ENCODE data around the gene MYLK4. TPM values are rescaled to one million over a fixed set of nuclear protein-coding genes. Genes with fewer than 3 reads are reported as not detected.

MYLK4 gene
- total RNA-seq, 4 donors from 2014 or later = 2.4 to 46.7 (median 26.9) TPM

DNA sequence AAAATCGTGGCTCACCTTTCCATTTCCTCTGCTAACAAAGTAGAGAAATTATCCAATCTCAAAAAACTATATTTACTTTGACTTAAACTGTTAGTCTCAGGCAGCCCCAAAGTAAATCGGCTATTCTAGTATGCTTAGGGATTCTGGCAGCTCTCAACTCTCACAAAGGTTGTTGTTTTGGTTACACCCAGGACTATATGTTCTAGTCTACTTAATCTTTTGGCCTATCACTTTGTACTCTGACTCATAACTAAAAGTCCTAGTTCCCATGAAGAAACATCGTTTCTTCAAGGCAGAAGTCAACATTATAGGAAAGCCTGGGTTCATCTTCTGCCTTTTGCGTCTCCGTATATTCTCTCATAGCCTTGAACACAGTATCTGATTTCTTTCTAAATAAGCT is 42.3 kb downstream of the MYLK4 start:
- no peak for DNase-seq
- H3K27me3 ChIP-seq = no peaks in the 10 kb centered on the region
- no peaks in the 10 kb centered on the region for H3K9me3 ChIP-seq
- intact Hi-C loops (cut with DNase I; ENCODE audit: low total_unique reads) (loop anchor here (10.0 kb wide), 1 partner anchor 464 kb away; the partner anchor contains the start of gene GMDS), in situ Hi-C loops (cut with MboI; ENCODE audit: low sequenced_read_pairs in 4 of 4) (no loop called here)
- TF ChIP-seq, protein P1, sequence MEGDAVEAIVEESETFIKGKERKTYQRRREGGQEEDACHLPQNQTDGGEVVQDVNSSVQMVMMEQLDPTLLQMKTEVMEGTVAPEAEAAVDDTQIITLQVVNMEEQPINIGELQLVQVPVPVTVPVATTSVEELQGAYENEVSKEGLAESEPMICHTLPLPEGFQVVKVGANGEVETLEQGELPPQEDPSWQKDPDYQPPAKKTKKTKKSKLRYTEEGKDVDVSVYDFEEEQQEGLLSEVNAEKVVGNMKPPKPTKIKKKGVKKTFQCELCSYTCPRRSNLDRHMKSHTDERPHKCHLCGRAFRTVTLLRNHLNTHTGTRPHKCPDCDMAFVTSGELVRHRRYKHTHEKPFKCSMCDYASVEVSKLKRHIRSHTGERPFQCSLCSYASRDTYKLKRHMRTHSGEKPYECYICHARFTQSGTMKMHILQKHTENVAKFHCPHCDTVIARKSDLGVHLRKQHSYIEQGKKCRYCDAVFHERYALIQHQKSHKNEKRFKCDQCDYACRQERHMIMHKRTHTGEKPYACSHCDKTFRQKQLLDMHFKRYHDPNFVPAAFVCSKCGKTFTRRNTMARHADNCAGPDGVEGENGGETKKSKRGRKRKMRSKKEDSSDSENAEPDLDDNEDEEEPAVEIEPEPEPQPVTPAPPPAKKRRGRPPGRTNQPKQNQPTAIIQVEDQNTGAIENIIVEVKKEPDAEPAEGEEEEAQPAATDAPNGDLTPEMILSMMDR (IDR thresholded peaks at IDR 0.05 in 4 of 5, conservative IDR thresholded peaks at IDR 0.05 in 1 of 5) = no peak
- no peak for TF ChIP-seq POLR2A (IDR thresholded peaks at IDR 0.05)
- H3K4me3 ChIP-seq = no peak overlapping the region
- H3K27ac ChIP-seq = peak overlapping the region; percentile 46 to 73 (median 58)
- H3K4me1 ChIP-seq = peaks cover 27 to 29% of the 10 kb centered on the region in 2 donors
- peak; percentile 54 to 91 for ATAC-seq
- H3K36me3 ChIP-seq = no peaks in the 10 kb centered on the region

DNA sequence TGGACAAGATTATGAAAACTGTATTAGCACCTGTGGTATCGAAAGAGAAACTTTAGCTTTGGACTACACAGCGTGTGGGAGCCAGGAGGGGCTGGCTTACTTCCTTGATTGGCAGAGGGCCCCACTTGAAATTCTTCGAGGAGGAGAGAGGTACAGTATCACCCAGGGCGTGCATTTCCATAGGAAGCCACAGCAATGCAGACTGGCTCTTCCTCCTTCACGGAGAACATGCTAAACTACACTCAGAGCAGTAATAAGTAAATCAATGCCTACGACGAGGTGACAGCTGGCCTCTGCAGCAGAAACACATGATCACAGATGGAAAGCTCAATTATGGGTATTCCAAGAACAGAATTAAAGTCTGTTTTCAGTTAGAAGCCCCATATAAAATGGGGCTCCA is 44.2 kb downstream of the MYLK4 start:
- intact Hi-C loops (cut with DNase I; ENCODE audit: low total_unique reads) = loop anchor here (10.0 kb wide), 1 partner anchor 462 kb away; the partner anchor contains the start of gene GMDS
- no peak overlapping the region for H3K4me3 ChIP-seq
- H3K36me3 ChIP-seq = no peaks in the 10 kb centered on the region
- DNase-seq (no peak), ATAC-seq (no peak)
- TF ChIP-seq, protein P1 (IDR thresholded peaks at IDR 0.05 in 4 of 5, conservative IDR thresholded peaks at IDR 0.05 in 1 of 5) = no peak
- TF ChIP-seq POLR2A (IDR thresholded peaks at IDR 0.05) = no peak
- in situ Hi-C loops (cut with MboI; ENCODE audit: low sequenced_read_pairs in 4 of 4) = no loop called here
- peaks cover 12 to 13% of the 10 kb centered on the region in 2 donors for H3K4me1 ChIP-seq
- no peaks in the 10 kb centered on the region for H3K9me3 ChIP-seq
- no peaks in the 10 kb centered on the region for H3K27me3 ChIP-seq
- H3K27ac ChIP-seq = peak overlapping the region in 1 of 4 donors; percentile 64

- DNase-seq (no peak), ATAC-seq (no peak)
- TF ChIP-seq POLR2A (IDR thresholded peaks at IDR 0.05) = no peak
- TF ChIP-seq, protein P1 (IDR thresholded peaks at IDR 0.05 in 4 of 5, conservative IDR thresholded peaks at IDR 0.05 in 1 of 5) = no peak
- Histone ChIP-seq H3K4me1 (peaks cover 9 to 12% of the 10 kb centered on the region in 2 donors), H3K9me3 (no peaks in the 10 kb centered on the region), H3K27me3 (no peaks in the 10 kb centered on the region), H3K36me3 (no peaks in the 10 kb centered on the region), H3K27ac (no peak overlapping the region), H3K4me3 (no peak overlapping the region)
- in situ Hi-C loops (cut with MboI; ENCODE audit: low sequenced_read_pairs in 4 of 4) = no loop called here
- intact Hi-C loops (cut with DNase I; ENCODE audit: low total_unique reads) = loop anchor here (10.0 kb wide), 1 partner anchor 460 kb away; the partner anchor contains the start of gene GMDS
Measured at GRCh38 chr6:2705256-2705655, 45.5 kb downstream of the MYLK4 start.

- intact Hi-C loops (cut with DNase I; ENCODE audit: low total_unique reads) (no loop called here), in situ Hi-C loops (cut with MboI; ENCODE audit: low sequenced_read_pairs in 4 of 4) (no loop called here)
- DNase-seq (no peak), ATAC-seq (no peak)
- Histone ChIP-seq H3K27ac (no peak overlapping the region), H3K27me3 (no peaks in the 10 kb centered on the region), H3K36me3 (no peaks in the 10 kb centered on the region), H3K4me1 (no peaks in the 10 kb centered on the region), H3K4me3 (no peak overlapping the region), H3K9me3 (no peaks in the 10 kb centered on the region)
- TF ChIP-seq, protein P1 (IDR thresholded peaks at IDR 0.05 in 4 of 5, conservative IDR thresholded peaks at IDR 0.05 in 1 of 5) = no peak
- no peak for TF ChIP-seq POLR2A (IDR thresholded peaks at IDR 0.05)
Measured at GRCh38 chr6:2697291-2697690, 53.4 kb downstream of the MYLK4 start.

Measured in gastrocnemius medialis (tissue), 4 donors.